Measurements from ENCODE around the gene NCK2. TPM values are rescaled to one million over a fixed set of nuclear protein-coding genes. Genes with fewer than 3 reads are reported as not detected.

Gene NCK2
- total and polyA plus RNA-seq, 2 of the 13 experiments (the other 11 are each of a cell fraction or from before 2014, with no cell fraction given), result 14.8 to 23.5 TPM

GRCh38 chr2:105794926-105795574 is 50.3 kb downstream of the NCK2 start:
- DNase-seq (ENCODE audit: low spot score) (no peak), ATAC-seq (no peak), FAIRE-seq (no peak)
- H3K9me3 ChIP-seq (ENCODE audit: low read length), result no peaks in the 10 kb centered on the region
- no peak overlapping the region for H2AFZ ChIP-seq (ENCODE audit: low read length)
- intact Hi-C loops (cut with micrococcal nuclease; ENCODE audit: unreplicated experiment) (no loop called here), in situ Hi-C loops (cut with HindIII; ENCODE audit: extremely low pct_ligation_motif_present, low pct_unique_long_range_greater_than_20kb) (no loop called here)
- 84% methylated on average over 3 of the region's 3 CpGs for WGBS (ENCODE audit: low lambda C conversion rate)
- H3K79me2 ChIP-seq (ENCODE audit: insufficient read depth, low read length), result peaks cover 12% of the 10 kb centered on the region
- H3K27me3 ChIP-seq (ENCODE audit: control insufficient read depth in 1 of 2, insufficient read depth in 2 of 2, low read length in 2 of 2), result no peaks in the 10 kb centered on the region
- peaks cover 39% of the 10 kb centered on the region for H3K4me1 ChIP-seq (ENCODE audit: insufficient read depth, low read length)
- ChIA-PET POLR2A (no interaction called here), CTCF (ENCODE audit: low intra/inter-chr PET ratio, low total read pairs) (no interaction called here)
- H3K4me3 ChIP-seq (replicated peaks in 1 of 3; ENCODE audit: insufficient read depth in 1 of 3, low read depth in 2 of 3, low read length in 3 of 3), result no peak overlapping the region
- H3K27ac ChIP-seq (ENCODE audit: extremely low read length, insufficient read depth, low read length), result no peak overlapping the region
- H3K9ac ChIP-seq (ENCODE audit: insufficient read depth, low read depth, low read length), result no peak overlapping the region
- no peaks in the 10 kb centered on the region for H4K20me1 ChIP-seq (ENCODE audit: insufficient read depth, low read length)
- no peak overlapping the region for H3K4me2 ChIP-seq (ENCODE audit: low read depth, low read length)
- TF ChIP-seq JUND (CRISPR knock-in tag; IDR thresholded peaks at IDR 0.05) (no peak), ZNF605 (CRISPR knock-in tag; IDR thresholded peaks at IDR 0.05) (no peak), JUNB (CRISPR knock-in tag; IDR thresholded peaks at IDR 0.05; ENCODE audit: borderline replicate concordance) (no peak), ZNF230 (CRISPR knock-in tag; IDR thresholded peaks at IDR 0.05) (no peak), CSRNP2 (CRISPR knock-in tag; conservative IDR thresholded peaks at IDR 0.05; ENCODE audit: low read depth) (no peak), HOXA9 (CRISPR knock-in tag; IDR thresholded peaks at IDR 0.05; ENCODE audit: borderline replicate concordance) (no peak), TOE1 (CRISPR knock-in tag; IDR thresholded peaks at IDR 0.05) (no peak), TFAP4 (IDR thresholded peaks at IDR 0.05; ENCODE audit: borderline replicate concordance, low read depth) (no peak), ZNF563 (CRISPR knock-in tag; IDR thresholded peaks at IDR 0.05) (no peak)
- BruUV-seq (replicated peaks), result no TSS peak
- H3K36me3 ChIP-seq (replicated peaks in 1 of 2; ENCODE audit: control insufficient read depth in 1 of 2, insufficient read depth in 2 of 2, low read length in 2 of 2), result no peaks in the 10 kb centered on the region

All from HepG2 (cell line).